NCI-H748 treated with DMSO at 0.1 percent for 48 hours (cell line): ENCODE results near the gene ST3GAL4.
"Not testable (repeated sequence)": the region's sequence is repeated elsewhere in the genome, so short reads cannot be mapped to it uniquely, and the experiment has no call there.

Experiments used
- DNase-seq: peaks from one replicate; lab custom pipeline; 2025; lab: John Stamatoyannopoulos, UW

The ST3GAL4 gene, protein sequence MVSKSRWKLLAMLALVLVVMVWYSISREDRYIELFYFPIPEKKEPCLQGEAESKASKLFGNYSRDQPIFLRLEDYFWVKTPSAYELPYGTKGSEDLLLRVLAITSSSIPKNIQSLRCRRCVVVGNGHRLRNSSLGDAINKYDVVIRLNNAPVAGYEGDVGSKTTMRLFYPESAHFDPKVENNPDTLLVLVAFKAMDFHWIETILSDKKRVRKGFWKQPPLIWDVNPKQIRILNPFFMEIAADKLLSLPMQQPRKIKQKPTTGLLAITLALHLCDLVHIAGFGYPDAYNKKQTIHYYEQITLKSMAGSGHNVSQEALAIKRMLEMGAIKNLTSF

DNA sequence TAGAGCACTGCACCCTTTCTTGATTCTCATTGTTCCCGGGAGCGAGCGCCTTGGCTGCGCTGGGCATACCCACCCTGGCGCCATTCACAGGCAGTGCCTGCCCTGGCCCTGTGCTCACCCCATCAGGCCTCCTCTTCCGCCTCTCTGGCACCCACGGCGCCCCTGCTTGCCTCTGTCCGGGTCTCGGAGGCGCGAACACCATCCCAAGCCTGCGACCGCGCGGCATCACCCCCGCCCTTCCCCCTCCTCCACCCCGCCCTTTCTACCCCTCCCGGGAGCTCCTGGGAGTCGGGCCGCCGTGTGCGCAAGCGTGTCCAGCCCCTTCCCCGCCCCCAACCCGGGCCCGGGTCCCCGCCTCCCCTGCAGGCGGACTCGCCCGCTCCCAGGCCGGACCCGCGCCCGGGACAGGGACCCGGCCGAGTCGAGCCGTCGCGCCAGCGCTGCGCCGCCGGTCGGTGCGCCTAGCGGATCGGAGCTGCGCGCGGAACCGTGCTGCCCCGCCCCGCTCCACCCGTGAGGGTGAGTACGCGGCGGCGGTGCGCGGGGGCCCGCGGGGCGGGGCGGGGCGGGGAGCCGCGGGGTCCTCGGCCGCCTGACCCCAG lies at the start of gene ST3GAL4:
TSS of gene ST3GAL4 (plus strand) at position 363 of the 602 bp plus-strand sequence. CDS start 50,470 bp downstream, outside the sequence.
- peak; percentile 10 for DNase-seq

DNA sequence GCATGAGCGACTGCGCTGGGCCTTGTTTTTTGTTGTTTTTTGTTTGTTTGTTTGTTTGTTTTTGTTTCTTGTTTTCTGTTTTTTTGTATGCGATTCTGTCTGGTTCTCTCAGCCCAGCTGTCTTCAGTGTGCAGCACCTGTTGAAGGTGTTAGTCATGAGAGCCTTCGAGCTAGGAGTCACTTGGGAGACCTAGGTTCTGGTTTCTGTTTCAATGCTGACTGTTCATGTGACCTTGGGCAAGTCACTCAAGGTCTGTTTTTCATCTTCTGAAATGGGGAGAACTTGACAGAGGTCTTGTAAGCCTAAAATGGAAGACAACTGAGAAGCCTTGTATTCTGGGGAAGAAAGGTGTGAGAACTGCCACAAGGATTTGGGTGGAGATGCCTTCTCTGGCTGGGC lies 49.8 kb upstream of the ST3GAL4 start:
- DNase-seq: no peak

DNA sequence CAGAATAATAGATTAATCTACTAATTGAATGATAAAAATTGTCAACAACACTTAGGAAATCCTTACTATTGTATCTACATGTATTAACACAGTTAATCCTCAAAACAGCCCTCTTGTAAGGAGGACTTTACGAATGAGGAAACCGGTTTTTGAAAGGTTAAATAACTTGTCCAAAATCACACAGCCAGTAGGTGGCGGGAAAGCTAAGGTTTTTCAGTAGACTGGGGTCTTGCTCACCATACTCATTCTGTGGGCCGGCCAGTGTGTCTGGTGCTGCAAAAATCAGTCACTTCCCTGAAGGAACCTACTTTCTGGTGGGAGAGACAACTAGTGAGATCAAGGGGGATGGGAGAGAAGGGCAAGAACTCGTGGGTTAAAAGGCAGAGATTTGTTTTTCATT lies 47.8 kb upstream of the ST3GAL4 start:
- DNase-seq: no peak

DNA sequence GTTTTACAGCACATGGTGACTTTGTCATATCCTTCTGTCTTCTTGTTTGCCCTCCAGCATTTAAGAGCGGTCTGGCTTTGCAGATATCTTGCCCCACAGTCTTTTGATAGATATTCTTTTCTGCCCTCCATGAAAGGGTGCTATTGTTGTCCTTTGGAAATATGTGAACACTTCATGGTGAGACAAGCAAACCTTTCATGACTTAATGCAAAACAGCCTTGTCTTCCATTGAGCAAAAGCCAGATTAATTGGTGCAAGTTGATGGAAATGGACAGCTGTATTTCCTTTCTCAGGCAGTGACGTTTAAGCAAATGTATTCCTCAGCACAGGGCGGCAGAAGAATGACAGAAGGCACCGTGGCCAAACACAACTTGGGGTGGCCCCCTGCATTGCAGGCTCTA lies 47.2 kb upstream of the ST3GAL4 start:
- no peak for DNase-seq

DNA sequence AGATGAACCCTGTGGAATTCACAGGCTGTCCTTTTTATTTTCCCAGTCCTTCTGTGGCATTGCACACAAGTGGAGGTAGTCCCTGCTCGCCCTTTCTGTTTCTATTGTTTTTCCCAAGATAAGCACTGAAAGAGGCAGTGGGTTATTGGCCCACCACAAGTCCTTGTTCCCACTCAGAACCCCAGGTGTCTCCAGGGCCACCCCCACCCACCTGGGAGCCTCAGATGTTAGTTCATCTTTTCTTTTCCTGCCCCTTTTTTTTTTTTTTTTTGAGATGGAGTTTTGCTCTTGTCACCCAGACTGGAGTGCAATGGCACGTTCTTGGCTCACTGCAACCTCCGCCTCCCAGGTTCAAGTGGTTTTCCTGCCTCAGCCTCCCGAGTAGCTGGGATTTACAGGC lies 46.7 kb upstream of the ST3GAL4 start:
- not testable (repeated sequence) for DNase-seq

DNA sequence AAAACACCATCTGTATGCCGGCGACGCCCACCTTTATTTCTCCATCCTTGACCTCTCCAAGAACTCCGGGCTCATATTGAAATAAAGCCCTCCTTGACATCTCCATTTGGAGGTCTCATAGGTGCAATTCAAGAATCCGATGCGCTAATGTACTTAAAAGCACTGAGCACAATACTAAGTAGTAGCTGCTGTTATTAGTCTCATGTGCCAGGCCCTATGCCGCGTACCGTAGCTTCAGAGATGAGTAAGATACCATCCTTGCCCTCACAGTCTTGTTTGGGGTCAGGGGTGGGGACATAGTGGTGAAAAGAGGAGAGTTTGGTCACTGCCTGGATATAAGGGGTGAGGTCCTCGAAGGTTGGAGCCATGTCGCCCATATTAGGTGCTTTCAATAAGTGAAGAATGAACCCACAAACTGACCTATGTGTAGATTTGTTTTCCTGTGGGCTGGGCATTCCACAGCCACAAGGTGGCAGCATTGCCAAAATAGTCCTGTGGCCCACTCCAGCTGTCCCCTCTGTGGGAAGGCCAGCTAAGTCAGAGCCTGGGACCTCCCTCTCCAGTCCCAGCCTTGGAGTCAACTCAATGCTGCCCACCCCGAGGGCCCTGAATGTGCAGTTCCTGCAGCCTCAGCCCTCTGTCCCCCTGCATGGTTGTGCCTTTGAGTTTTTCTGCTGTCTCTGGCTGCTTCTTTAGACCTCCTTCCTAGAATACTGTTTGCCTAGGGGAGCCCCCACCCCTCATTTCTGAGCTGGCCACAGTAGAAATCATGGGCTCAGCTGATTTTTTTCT lies 45.1 kb upstream of the ST3GAL4 start:
- peak; percentile 11 for DNase-seq

DNA sequence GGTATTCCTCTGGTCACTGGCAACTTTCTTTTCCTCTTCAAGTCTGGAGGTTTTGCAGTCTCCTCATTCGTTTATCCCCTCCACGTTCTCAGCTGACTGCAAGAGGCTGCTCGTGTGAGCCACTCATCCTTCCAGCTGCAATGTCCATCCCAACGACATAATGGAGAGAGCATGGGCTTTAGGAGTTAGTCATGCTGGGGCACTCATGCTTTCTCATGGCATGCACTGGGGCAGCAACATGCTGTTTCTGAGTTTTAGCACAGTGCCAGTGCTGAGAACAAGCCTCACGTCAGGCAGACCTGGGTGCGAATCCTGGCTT lies 44.5 kb upstream of the ST3GAL4 start:
- DNase-seq: no peak

DNA sequence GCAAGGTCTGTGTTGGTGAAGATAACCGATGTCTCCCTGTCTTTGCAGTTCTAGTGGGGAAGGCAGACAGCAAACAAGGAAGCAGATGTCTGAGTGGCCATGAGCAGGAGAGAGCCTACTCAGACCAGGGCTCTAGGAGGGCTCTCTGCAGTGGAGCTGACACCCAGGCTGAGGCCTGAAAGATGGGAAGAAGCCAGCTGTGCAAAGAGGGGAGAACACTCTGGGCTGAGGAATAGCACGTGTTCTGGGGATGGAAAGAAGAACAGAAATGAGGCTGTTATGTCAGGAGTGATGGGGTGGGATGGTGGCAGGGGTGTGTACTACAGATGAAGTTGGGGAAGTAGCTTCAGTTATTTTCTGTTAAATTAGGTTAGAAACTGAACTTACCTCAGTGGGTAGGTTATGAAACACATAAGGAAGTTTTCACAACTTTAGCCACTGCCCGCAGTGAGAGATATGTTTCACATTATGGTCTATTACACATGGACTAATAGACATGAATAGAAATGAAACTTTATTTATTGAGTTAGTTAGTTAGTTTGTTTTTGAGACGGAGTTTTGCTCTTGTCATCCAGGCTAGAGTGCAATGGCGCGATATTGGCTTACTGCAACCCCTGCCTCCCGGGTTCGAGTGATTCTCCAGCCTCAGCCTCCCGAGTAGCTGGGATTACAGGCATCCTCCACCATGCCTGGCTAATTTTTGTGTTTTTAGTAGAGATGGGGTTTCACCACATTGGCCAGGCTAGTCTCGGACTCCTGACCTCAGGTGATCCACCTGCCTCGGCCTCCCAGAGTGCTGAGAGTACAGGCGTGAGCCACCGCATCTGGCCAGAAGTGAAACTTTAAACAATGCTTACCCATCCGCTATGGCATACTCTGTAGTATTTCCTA lies 43.8 kb upstream of the ST3GAL4 start:
- DNase-seq: no peak

DNA sequence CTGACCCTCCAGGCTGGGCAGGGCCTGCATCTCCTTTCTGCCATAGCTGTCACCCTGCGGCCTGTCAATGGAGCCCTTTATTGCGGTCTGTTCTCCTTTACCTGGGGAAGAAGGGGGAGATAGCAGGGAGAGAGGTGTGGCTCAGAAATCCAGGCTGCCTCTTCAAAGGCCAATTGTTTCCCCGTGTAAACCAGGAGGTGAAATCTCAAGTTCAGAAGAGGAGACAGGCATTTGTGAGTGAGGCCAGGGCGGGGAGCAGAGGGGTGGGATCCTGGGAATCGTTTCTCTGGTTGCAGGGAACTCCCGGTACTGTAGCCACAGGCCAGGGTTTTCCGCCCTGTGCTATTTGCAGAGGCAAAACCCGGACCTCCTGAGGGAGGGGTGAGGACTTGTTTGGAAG lies 42.5 kb upstream of the ST3GAL4 start:
- no peak for DNase-seq

DNA sequence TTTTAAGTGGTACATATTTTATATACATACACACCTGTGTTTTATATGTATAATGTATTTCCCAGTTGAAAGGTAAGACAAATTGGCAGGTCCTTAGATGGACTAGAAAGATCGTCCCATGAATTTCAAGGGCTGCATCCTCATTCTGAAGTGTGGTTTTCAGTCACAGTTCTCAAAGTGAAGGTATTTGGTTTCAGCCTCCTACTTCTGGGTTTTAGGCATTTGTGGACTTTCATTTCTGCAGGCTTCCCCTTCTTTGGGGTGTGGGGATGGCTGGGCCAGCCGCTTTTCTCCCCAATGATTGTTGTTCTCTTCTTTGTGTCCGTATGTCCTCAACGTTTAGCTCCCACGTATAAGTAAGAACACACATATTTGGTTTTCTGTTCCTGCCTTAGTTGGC lies 41.7 kb upstream of the ST3GAL4 start:
- no peak for DNase-seq

DNA sequence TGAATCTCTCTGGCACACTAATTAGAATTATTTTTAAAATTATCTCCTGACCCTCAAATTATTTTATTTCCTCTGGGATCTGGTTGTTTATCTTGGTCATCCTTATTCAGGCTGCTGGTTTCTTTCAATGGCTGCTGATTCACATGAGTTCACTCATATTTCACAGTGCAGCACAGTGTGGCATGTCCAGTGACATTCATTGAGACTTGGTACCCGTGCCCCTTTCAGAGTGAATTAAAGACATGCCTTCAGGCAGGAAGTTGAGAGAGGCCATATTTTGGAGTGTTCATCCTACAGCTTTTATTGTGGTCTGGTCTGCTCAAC lies 38.1 kb upstream of the ST3GAL4 start:
- no peak for DNase-seq

DNA sequence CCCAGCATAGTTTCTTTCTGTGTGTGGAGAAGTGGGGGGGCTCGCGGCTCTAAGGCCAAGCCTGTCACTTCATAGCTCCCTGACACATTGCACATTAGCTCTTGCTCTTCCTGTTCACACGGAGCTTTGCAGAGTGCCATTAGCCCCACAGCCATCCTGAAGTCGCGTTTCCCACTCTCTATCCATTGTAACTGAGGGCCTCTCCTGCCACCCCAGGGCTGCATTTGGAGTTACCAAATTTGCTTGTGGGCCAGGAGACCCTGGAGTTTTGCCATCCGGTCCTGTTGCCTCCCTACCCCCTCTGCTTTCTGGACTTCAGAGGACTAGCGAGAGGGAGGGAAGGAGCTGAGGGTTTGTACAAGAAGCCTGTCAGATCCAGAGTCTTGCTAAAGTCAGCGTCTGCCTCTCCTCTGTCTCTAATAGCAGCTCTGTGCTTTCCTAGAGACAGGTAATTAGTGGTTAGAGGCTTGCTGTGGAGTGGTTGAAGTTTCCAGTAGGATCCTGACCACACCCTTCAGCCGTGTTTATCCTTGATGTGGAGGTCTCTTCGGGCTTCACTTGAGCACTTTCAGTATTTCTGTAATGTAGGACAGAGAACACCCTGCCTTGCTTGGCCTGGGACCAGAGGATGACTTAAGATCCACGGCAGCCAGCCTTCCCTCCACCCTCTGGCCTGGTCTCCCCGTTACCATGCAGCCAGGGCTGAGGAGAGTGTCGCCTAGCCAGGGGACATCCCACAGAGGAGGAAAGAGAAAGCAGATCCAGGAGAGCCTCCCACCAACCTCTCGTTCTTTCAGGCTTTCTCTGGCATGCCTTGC lies 37.5 kb upstream of the ST3GAL4 start:
- DNase-seq: no peak

DNA sequence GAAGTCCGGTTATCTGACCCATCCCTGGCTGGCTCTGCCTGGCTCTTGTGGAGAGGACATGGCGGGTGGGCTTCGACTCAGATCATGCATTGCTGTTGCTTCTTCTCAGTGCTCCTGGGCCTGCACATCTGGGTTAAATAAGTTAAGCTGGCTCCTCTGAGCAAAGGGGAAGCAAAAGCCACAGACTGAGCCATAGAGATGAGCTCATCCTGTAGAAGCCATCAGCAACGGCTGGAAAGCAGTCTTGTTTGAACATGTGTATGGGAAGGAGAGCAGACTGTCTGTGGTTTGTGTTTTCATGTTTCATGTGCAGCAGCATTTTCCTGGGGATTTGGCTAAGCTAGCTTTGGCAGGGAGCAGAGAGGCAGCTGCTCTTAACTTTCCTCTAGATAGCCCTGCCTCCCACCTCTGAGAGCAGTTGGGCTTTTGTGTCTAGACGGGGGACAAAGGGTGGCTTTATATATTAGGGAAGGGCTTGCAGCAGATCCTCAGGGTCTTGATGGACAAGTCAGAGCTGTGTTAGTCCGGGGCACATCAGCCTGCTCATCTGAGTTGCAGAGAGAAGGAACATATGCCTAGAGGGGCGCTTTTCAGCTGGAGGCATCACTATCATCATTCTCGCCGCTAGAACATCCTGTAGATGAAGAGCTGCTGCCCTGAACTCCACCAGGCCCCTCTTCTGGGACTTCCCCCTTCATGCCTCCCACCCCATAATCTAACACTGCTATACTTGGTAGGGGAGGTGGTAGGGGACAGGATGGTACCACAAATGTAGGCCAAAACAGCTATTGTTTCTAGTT lies 36.7 kb upstream of the ST3GAL4 start:
- no peak for DNase-seq

DNA sequence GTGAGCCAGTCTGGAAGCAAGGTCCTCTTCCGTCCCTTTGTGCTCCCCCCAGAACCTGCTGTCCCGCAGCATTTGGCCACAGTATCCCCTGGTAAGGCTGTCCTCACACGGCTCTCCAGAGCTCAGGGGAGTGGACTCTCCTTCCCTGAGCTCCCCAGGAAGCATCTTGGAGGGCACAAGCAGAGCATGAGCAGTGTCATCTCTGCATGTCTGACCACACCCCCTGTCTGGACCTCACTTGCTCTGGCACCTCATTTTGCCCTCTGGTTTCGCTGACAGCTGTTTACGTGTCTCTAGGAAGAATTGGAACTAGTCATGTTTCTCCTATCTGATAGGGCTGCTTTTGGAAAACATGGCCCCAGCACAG lies 36.1 kb upstream of the ST3GAL4 start:
- no peak for DNase-seq

DNA sequence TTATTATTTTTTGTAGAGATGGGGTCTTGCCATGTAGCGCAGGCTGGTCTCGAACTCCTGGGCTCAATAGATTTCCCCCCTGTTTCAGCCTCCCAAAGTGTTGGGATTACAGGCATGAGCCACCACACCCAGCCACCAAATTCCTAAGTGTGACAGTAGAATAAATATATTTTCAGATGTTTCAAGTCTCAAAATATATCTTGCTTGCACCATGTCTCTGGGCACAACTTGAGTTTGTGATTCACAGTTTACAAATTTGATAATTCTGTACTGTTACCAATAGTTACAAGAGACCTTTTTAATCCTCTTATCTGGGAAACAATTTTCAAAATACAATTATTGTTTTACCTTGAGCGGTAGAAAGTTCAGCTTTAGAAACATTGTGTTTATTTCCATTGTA lies 32.5 kb upstream of the ST3GAL4 start:
- no peak for DNase-seq

DNA sequence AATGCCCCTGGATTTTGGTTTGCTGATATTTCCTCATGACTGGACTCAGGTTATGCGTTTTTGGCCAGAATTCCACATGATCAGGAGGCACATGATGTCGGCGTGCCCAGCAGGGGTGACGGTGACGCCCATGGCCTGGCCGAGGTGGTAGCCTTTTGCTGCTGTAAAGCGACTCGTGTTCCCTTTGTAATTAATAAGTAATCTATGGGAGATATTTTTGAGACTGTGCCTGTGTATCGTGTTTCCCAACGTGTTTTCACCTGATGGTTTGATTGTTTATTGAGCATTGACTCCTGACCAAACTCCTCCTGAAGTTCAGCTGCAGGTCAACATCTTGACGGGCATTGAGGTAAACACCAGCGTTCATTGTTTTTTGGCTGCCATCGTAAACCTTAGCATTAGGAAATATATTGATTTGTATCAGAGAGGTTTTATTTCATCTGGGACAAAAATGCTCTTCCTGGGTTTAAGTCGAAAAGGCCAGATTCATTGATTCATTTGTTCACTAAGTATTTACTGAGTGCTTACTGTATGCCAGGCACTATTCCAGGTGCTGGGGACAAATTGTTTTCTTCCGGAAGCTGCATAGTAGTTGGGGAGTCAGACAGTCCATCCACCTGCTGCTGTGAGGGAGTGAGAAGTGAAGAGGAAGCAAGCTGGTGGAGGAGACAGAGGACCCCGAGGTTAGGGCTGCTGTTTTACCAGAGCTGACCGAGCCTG lies 28.0 kb upstream of the ST3GAL4 start:
- DNase-seq: no peak

DNA sequence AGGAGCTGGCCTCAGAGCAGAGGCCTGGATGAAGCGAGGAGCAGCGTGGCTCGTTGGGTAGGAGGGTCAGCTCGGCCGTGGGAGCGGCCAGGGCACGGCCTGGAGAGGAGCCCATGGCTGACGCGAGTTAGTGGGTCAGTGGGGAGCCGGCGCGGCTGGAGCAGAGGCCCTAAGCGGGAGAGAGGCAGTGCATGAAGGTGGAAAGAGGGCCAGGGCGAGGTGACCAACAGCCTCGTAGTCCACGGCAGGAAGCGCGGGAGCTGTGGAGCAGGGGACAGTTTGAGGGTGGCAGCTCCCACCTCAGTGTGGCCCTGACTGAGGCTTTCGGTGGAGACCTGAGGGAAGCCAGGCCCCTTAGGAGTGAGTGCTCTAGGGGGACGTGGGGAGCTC lies 27.5 kb upstream of the ST3GAL4 start:
- DNase-seq: no peak

DNA sequence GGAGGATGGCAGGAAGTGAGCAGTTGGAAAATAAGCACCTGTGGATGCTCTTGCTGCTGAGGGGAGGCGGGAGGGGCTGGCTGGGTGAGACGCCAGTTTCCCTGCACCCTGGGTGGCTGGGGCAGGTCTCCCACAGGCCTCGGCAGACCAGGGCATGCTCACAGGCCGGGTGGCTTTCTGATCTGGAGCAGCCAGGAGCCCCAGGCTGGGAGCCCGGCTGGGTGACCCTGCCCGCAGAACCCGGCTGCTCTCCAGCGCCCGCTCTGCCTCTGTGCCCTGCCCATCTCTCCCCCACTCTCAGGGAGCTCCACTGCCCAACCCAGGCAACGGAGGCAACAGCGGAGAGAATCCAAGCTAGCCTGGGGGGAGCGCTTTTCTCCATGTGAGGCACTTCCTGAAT lies 27.0 kb upstream of the ST3GAL4 start:
- DNase-seq: no peak

DNA sequence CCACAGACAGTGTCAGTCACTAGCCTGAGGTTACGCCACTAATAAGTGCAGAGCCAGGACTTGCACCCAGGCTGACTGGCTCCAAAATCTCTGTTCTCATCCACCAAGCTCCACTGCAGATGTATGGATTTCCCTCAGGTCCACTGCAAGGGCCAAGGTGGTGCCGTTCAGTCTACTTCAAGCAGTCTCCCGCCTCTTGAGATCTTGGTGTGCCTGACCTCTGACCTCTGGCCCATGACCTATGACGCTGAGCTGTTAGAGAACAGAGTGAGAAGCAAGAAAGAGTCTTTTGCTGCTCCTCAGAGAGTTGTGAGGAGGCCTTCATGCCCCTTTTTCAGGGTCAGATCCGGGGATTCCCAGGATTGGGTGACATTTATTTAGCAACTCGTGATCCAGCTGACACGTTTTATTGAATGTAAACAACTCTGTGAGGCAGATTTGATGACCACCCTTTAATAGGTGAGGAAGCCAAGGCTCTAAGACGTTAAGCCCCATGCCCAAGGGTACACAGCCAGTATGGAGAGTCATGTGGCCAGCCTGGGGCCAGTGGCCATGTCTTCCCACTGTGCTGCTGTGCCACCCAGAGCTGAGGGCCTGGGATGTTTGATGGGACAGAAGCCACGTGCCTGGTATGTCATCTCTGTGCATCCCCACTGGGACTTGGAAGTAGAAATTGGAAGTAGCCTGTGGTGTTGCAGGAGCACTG lies 26.4 kb upstream of the ST3GAL4 start:
- DNase-seq: no peak
